Measurements from ENCODE around the gene ARHGAP4. TPM values are rescaled to one million over a fixed set of nuclear protein-coding genes. Genes with fewer than 3 reads are reported as not detected.

ARHGAP4 gene
- total RNA-seq, 1 experiment from 2014 or later: 47.0 TPM

DNA sequence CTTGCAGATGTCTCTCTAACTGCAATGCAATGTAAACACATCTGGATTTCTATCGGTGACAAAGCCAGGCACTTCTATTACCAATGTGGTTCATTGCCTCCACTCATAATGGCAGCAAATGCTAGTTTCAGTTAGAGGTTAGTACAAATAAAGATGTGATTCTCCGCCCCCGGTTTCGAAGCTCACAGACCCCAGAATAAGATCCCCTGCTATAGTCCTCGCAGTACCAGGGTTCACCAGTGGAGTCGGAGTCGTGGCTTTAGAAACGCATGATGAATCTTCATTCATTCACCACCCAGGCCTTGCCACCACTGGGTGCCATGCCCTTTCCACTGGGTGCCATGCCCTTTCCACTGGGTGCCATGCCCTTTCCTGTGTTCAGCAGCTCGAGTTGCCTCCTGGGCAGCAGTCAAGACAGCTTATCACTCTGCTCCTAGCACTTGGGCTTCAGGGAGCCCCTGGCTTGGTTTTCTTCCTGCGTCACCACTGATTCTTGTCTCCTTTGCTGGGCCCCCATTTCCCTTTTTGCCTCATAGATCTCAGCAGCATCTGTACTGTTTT lies 12.2 kb upstream of the ARHGAP4 start:
- no peaks in the 10 kb centered on the region for H3K9me2 ChIP-seq (ENCODE audit: insufficient read depth)
- H3K79me2 ChIP-seq (ENCODE audit: low read depth): peaks cover 13% of the 10 kb centered on the region
- no peaks in the 10 kb centered on the region for H3K36me3 ChIP-seq (ENCODE audit: low read depth)
- BruUV-seq (replicated peaks): no TSS peak
- CTCF ChIA-PET: interaction anchor here (0.5 to 0.7 kb wide), 4 partner anchors 286 to 876 kb away, joined by 3 to 15 read pairs (median 9); no protein-coding TSS in a partner anchor
- POLR2A ChIA-PET (ENCODE audit: unreplicated experiment): interaction anchor here (0.7 kb wide), 1 partner anchor 46 kb away, joined by 4 read pairs; no protein-coding TSS in a partner anchor
- H2AFZ ChIP-seq: no peak overlapping the region
- no peak overlapping the region for H3K27ac ChIP-seq
- no peaks in the 10 kb centered on the region for H3K27me3 ChIP-seq (ENCODE audit: insufficient read depth, low read depth)
- peaks cover 8% of the 10 kb centered on the region; the same call in 1 of the 2 replicates for H3F3A ChIP-seq (ENCODE audit: insufficient read depth, low read depth)
- no peak overlapping the region for H3K4me2 ChIP-seq
- TF ChIP-seq, protein P1, sequence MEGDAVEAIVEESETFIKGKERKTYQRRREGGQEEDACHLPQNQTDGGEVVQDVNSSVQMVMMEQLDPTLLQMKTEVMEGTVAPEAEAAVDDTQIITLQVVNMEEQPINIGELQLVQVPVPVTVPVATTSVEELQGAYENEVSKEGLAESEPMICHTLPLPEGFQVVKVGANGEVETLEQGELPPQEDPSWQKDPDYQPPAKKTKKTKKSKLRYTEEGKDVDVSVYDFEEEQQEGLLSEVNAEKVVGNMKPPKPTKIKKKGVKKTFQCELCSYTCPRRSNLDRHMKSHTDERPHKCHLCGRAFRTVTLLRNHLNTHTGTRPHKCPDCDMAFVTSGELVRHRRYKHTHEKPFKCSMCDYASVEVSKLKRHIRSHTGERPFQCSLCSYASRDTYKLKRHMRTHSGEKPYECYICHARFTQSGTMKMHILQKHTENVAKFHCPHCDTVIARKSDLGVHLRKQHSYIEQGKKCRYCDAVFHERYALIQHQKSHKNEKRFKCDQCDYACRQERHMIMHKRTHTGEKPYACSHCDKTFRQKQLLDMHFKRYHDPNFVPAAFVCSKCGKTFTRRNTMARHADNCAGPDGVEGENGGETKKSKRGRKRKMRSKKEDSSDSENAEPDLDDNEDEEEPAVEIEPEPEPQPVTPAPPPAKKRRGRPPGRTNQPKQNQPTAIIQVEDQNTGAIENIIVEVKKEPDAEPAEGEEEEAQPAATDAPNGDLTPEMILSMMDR (conservative IDR thresholded peaks at IDR 0.05): no peak
- no peak for TF ChIP-seq EZH2 (IDR thresholded peaks at IDR 0.05; ENCODE audit: low read depth)
- no peak overlapping the region for H3K4me3 ChIP-seq
- no peaks in the 10 kb centered on the region; the same call in 1 of the 2 replicates for H4K20me1 ChIP-seq (ENCODE audit: insufficient read depth)
- no peak for DNase-seq
- intact Hi-C loops (cut with micrococcal nuclease; ENCODE audit: unreplicated experiment): no loop called here
- no peaks in the 10 kb centered on the region for H3K4me1 ChIP-seq (replicated peaks; ENCODE audit: insufficient read depth)
- H3K9me3 ChIP-seq (ENCODE audit: insufficient read depth, low read depth): no peaks in the 10 kb centered on the region

DNA sequence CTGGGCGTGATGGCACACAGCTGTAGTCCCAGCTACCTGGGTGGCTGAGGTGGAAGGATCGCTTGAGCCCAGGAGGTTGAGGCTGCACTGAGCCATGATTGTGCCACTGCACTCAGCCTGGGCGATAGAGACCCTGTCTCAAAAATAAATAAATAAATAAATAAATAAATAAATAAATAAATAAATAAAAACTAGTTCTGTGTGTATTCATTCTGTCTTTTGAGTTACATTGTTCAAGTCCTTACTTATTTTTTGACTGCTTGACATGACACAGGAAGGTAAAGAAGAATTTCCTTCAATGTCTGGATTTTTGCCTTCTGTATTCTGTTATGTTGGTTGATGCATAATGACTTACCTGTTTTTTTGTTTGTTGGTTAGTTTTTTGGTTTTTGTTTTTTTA lies 11.0 kb upstream of the ARHGAP4 start:
- ChIA-PET CTCF (no interaction called here), POLR2A (ENCODE audit: unreplicated experiment) (no interaction called here)
- Histone ChIP-seq H2AFZ (no peak overlapping the region), H3K36me3 (ENCODE audit: low read depth) (no peaks in the 10 kb centered on the region), H3K4me1 (replicated peaks; ENCODE audit: insufficient read depth) (no peaks in the 10 kb centered on the region), H3K9me2 (ENCODE audit: insufficient read depth) (no peaks in the 10 kb centered on the region), H3K9me3 (ENCODE audit: insufficient read depth, low read depth) (no peaks in the 10 kb centered on the region), H3K4me2 (no peak overlapping the region), H3K4me3 (no peak overlapping the region), H3F3A (ENCODE audit: insufficient read depth, low read depth) (peaks cover 8% of the 10 kb centered on the region; the same call in 1 of the 2 replicates), H3K27me3 (ENCODE audit: insufficient read depth, low read depth) (no peaks in the 10 kb centered on the region), H4K20me1 (ENCODE audit: insufficient read depth) (no peaks in the 10 kb centered on the region; the same call in 1 of the 2 replicates), H3K79me2 (ENCODE audit: low read depth) (peaks cover 23% of the 10 kb centered on the region), H3K27ac (no peak overlapping the region)
- intact Hi-C loops (cut with micrococcal nuclease; ENCODE audit: unreplicated experiment): no loop called here
- no peak for TF ChIP-seq EZH2 (IDR thresholded peaks at IDR 0.05; ENCODE audit: low read depth)
- TF ChIP-seq, protein P1 (conservative IDR thresholded peaks at IDR 0.05): no peak
- no TSS peak for BruUV-seq (replicated peaks)
- no peak for DNase-seq

DNA sequence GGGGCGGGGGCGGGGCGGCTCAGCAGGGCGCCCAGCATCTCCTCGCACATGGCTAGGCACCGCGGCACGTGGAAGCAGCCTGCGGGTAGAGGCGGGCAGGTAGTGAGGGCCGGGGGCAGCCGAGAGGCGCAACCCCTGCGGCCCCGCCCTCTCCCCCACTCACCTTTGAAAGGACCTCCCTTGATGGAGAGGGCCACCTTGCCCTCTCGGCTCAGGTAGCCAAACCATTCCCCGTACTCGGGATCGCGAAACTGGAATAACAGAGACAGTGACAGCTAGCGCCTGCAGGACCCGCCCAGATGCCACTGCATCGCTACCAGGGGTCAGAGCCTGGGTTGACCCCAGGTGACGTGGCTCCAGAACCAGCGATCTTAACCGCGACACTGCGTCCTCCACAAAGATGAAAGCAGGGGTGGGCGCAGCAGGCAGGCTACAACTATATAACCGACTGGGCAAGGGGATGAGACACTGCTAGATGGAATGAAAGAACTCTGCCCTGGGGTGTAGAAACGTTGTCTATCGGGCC lies 9.3 kb upstream of the ARHGAP4 start:
- no peak for TF ChIP-seq EZH2 (IDR thresholded peaks at IDR 0.05; ENCODE audit: low read depth)
- TF ChIP-seq, protein P1 (conservative IDR thresholded peaks at IDR 0.05): no peak
- H3K9me2 ChIP-seq (ENCODE audit: insufficient read depth): no peaks in the 10 kb centered on the region
- intact Hi-C loops (cut with micrococcal nuclease; ENCODE audit: unreplicated experiment): loop anchor here (2.0 kb wide), 1 partner anchor 211 kb away; the partner anchor contains the start of genes ABCD1 and BCAP31
- CTCF ChIA-PET: interaction anchor here (0.7 kb wide), 2 partner anchors 29 to 51 kb away, joined by 4 to 5 read pairs; no protein-coding TSS in a partner anchor
- DNase-seq: peak; percentile 40 to 49
- no peaks in the 10 kb centered on the region for H3K9me3 ChIP-seq (ENCODE audit: insufficient read depth, low read depth)
- H3K4me2 ChIP-seq: peak overlapping the region; percentile 92
- peak overlapping the region; percentile 52; the same call in 1 of the 2 replicates for H3K4me3 ChIP-seq
- no peak overlapping the region for H3K27ac ChIP-seq
- peaks cover 8% of the 10 kb centered on the region; the same call in 1 of the 2 replicates for H3F3A ChIP-seq (ENCODE audit: insufficient read depth, low read depth)
- H3K36me3 ChIP-seq (ENCODE audit: low read depth): no peaks in the 10 kb centered on the region
- peaks cover 23% of the 10 kb centered on the region for H3K79me2 ChIP-seq (ENCODE audit: low read depth)
- no TSS peak for BruUV-seq (replicated peaks)
- H2AFZ ChIP-seq: peak overlapping the region; percentile 62
- no peaks in the 10 kb centered on the region for H3K4me1 ChIP-seq (replicated peaks; ENCODE audit: insufficient read depth)
- no peaks in the 10 kb centered on the region for H3K27me3 ChIP-seq (ENCODE audit: insufficient read depth, low read depth)
- POLR2A ChIA-PET (ENCODE audit: unreplicated experiment): interaction anchor here (0.6 kb wide), 2 partner anchors 9 to 168 kb away, joined by 5 to 6 read pairs; no protein-coding TSS in a partner anchor
- no peaks in the 10 kb centered on the region; the same call in 1 of the 2 replicates for H4K20me1 ChIP-seq (ENCODE audit: insufficient read depth)
